Measurements from ENCODE around the gene ERFL.
"Not testable (repeated sequence)": the region's sequence is repeated elsewhere in the genome, so short reads cannot be mapped to it uniquely, and the experiment has no call there.

The ERFL gene

DNA sequence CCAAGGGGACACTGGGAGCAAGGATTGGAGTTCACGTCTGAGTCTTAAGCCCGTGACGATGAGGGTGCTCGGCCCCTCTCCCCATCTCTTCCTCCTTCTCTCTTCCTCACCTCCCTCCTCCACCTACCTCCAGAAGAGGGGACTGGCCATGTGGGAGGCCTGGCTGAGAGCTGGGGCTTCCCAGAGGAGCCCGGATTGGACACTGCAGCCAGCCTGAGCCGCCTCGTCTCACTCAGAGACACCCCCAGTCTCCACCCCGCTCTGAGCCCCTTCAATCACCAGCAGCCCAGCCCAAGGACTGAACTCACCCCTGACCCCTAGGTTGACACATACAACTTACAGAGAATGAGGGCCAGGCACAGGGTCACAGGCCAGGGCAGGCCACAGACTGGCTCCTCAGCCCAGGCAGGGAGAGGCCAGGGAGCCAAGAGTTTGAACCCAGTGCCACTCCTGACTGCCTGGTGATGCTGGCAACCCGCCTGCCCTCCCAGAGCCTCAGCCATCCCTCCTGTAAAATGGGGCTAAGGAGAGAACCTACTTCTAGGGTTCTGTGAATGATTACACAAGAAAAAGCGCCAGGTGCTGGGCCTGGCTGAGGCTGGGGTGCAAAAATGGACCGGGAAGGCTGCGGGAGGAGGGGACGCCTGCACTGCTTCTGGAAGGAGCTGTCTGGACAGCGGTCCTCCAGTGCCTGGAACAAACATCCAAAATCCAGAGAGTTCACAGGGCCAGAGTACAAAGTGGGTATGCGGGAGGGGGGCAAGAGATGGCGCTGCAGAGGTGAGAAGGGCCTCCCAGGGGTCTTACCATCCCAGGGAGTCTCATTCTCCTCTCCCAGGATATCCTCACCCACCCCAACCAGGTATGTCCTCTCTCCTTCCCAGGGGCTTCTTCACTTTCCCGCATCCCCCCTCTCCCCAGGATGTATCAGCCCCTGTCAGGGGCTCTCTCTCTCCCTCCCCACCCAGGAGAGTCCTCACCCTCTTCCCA lies 50.0 kb downstream of the ERFL start:
- no peak for DNase-seq (ENCODE audit: low read depth in 2 of 2)

DNA sequence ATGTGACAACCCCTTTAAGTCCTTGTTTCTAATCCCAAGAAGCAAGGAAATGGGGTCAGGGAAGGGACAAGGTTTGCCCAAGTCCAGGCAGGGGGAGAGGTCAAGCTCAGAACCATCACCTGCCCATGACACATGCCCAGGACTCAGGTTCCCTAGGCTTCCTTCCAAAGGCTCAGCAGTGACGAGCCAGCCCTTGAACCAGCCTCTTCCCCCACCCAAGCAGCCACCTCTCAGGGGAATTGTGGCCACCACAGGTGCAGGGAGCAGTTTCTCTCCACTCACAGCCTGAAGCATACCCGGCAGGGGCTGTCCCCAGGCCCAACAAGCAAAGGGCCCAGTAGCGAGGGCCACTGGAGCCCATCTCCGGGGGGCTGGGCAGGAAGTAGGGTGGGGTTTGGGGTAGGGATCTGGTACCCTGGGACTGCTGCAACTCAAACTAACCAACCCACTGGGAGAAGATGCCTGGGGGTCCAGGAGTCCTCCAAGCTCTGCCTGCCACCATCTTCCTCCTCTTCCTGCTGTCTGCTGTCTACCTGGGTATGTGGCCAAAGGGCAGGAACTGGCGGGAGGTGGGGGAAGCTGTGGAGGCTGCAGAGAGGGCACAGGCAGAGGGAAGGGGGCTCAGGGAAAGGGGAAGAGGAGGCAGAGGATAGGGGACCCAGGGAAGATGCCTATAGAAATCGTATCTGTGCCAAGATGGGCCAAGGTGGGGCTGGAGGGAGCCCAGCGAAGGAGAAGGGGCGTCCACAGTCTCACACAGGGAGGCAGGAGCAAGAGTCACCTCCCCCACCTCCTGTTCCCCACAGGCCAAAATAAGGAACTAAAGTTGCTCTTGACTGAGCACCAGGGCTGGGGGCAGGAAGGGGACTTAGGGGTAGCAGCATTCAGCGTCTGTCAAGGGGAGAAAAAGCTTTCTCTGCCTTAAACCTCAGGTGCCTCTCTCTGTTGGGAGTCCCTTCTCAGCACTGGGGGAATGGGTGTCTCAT lies 51.1 kb downstream of the ERFL start, which contains the start of gene CD79A:
CD79A (plus strand) TSS at position 433 of the 986 bp plus-strand sequence; CDS start at position 459, 26 bp downstream.
- DNase-seq (ENCODE audit: low read depth in 2 of 2), result no peak

DNA sequence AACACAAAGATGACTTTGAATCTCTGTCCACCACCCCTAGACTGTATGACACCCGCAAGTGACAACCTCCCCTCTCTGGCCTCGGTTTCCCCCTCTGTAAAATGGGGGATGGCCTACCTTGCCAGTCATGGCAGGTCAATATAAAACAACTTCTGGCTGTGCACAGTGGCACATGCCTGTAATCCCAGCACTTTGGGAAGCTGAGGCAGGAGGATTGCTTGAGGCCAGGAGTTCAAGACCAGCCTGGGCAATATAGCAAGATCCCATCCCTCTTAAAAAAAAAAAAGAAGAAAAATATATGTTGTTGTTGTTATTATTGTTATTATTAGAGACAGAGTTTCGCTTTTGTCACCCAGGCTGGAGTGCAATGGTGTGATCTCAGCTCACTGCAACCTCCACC lies 52.3 kb downstream of the ERFL start:
- DNase-seq (ENCODE audit: low read depth in 2 of 2), result not testable (repeated sequence)

DNA sequence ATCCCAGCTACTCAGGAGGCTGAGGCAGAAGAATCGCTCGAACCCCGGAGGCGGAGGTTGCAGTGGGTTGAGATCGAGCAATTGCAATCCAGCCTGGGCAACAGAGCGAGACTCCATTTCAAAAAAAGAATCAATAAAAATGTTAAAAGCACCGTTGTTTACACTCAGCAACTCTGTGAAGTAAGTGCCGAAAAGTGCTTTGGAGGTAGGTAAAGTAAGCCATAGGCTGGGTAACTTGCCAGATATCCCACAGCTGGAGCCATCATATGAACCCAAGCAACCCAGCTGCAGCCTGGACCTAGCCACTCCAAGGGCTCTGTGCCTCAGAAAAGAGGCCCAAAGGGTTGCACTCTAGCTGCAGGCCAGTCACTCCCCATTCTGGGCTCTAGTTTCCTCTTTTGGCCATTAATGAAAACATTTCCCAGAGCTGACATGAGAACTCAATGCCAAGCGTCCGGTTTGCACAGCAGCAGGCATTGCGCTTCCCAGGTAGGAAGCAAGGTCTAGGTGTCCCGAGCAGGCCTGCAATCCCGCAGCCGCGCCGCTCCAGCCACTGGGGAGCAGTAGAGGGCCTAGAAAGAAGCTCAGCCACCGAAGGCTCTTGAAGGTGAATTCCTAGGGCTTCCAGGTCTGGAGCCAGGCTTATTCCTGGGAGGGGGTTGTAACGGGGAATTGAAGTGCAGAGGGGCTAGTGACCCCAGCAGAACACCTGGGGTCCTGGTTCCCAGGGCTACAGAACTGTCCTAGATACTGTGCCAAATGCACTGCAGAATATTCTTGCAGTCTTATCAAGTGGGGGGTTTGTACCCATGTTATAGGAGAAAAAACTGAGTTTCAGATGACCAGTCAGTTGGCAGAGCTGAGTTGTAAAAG lies 55.2 kb downstream of the ERFL start:
- no peak for DNase-seq (ENCODE audit: low read depth in 2 of 2)

DNA sequence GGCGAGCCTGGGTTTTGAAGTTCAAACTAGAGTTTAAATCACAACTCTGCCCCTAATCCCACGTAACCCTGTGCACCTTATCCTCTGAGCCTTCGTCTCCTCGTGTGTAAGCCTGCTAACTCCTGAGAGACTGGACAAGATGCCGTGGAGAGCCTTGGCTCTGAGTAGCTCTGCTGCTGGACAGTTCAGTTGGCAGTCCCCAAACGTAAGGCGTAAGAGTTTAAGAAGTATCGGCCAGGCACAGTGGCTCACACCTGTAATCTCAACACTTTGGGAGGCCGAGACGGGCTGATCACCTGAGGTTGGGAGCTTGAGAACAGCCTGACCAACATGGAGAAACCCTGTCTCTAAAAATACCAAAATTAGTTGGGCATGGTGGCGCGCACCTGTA lies 55.9 kb downstream of the ERFL start:
- no peak for DNase-seq (ENCODE audit: low read depth in 2 of 2)

DNA sequence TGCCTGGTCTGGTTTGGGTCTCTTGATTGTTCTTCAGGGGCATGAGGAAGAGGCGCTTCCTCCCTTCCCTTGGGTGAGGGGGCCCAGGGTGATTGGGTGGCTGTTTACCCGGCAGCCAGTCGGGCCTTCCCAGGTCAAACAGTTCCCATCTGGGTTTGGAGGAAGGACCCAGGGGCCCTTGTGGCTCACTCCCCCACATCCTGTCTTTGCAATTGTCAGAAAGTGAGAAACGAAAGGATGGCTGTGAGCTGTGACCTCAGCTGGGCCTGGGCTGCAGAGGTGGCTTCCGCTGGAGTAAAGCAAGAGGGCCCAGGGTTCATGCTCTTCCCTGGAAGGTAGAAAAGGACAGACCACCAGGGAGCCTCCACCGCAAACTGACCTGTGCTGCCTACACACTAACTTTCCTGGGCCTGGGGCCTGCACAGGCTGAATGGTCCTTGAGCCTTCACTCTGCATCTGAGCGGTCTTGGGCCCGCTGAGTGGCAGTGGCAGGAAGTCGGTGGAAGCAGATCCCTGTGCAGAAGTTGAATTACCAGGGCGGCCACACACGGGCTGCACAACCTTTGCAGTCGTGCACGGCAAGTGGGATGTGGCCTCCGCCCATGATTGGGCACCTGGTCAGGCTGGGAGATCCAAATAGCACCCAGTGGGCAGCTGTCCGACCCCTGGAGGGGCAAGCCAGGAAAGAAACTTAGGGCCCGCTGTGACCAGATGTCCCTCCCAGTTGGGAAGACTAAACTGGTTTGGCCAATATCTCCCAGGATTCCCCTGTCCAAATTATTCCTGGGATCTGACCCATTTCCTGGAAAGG lies 56.5 kb downstream of the ERFL start:
- peak in 1 of 2 experiments; percentile 63 for DNase-seq (ENCODE audit: low read depth in 2 of 2)

DNA sequence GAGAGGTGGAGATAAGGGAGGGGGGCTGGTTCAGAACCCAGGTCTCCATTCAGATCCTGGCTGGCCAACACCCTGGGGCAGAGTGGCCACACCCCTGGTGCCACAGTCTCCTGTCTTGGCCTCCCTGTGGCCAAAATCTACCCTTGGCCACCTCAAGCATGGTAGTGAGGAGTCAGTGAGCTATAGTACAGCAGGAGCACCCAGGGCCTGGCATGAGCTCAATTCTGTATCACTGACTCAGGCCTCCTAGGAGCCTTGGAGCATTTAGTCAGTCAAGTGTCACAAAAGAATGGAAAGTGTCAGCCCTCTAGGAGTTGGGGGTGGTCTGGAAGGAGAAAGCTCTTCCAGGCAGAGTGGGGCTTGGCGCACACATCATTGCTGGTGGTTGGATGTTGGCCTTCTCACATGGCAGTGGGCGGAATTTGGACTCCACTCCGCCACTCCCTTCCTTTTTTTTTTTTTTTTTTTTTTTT lies 57.8 kb downstream of the ERFL start:
- DNase-seq (ENCODE audit: low read depth in 2 of 2), result no peak

DNA sequence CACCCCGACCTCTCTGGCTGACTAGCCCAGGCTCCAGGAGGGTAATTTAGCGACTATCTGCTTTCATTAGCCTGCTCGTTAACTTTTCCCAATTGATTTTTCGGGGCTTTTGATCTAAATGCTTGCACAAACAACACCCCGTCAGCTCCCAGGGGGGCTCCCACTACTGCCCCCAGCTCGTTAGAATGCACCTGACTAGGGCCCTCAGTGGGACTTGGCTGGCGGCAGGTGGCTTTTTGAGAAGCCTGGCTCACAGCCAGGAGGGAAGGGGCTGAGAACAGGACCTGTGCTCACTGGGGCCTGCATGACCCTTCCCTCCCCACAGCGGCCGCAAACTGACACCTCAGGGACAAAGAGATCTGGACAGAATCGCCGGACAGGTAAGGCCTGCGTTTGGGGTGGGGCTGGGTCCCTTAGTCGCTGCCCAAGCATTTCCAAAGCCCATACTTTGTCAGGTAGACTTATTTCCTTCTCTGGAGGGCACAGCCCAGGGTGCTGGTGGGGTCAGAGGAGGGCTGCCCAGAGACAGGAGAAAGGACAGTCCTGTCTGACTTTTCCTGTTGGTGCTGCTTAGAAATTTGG lies 58.8 kb downstream of the ERFL start:
- DNase-seq (ENCODE audit: low read depth in 2 of 2), result no peak

DNA sequence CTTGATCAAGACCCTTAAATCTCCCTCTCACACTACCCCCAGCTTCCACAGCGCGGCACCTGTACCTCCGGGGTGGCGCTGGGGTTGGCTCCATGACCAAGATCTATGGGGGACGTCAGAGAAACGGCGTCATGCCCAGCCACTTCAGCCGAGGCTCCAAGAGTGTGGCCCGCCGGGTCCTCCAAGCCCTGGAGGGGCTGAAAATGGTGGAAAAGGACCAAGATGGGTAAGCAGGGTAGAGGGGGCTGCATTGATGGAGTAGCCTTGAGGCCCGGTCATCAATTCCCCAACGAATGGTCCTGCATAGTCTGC lies 59.3 kb downstream of the ERFL start:
- DNase-seq (ENCODE audit: low read depth in 2 of 2), result no peak

DNA sequence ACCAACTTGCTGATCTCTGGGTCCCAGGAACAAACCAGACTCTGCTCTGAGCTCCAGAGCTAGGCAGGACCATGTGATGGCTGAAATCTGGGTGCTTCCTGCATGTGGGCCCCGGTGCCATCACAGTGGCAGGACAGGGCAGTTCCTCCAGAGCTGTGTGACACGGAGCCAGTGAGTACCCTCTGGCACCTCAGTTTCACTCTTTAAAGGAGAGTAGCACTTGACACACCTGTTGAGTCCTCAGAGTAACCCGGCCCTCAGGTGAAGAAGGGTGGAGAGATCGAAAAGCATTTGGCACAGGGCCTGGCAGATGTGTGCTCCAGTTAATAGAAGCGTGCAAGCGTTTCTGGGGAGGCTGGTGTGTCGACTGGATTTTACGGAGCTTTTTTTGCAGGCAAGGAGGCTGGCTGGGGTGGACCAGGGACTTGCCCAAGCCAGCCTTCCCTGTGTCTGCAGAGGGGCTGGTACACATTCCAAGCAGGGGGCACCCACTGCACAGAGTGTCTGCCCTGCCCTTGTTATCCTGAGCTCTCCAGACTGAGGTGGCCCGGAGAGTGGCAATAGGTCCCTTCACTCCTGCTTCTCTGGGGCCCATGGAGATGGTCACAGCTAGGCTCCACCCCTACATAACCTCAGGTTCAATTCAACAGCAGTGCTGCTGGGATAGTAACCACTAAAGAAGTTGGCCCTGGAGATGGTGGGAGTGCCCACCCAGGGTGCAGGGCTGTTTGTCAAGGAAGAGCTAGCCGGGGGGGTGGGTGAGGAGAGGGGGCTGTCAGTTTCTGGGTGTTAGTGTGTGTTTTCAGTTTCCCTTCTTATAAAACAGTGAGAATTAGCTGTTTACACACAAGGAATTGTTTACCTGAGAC lies 59.9 kb downstream of the ERFL start:
- DNase-seq (ENCODE audit: low read depth in 2 of 2), result no peak

DNA sequence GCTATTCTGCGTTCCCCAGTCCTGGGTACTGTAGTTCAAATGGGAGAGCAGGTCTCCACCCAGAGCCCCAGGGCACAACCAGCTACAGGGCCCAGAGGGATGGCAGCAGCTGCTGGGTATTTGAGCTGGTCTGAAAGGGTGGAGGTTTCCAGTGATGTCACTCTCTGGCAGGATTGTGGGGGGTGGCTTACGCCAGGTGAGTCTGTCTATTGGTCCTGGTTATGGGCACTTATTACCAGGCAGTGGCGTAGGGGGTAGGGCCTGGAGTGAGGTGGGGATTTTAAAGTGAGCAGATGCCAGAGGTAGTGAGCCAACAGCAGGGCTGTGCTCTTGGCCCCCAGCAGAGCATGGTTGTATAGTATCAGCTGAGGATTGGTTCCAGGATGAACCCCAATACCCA lies 62.0 kb downstream of the ERFL start:
- no peak for DNase-seq (ENCODE audit: low read depth in 2 of 2)

DNA sequence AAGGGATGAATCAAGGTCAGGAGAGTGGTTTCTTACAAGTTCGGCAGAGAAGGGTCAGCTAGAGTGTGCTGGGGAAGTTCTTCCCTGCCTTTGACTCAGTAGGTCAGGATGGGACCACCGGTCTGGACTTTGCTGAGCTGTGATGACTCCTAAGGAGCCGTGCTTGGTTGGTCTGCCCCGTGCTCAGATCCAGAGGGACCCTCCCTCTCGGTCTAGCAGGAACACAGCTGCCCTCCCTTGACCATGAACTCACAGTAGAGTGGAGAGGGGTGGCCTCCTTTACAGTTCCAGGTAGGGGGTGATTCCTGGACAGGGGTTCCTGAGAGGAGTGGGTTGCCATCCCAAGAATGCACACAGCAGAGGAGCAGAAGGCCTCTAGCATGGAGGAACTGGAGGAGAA lies 63.9 kb downstream of the ERFL start:
- DNase-seq (ENCODE audit: low read depth in 2 of 2), result no peak

DNA sequence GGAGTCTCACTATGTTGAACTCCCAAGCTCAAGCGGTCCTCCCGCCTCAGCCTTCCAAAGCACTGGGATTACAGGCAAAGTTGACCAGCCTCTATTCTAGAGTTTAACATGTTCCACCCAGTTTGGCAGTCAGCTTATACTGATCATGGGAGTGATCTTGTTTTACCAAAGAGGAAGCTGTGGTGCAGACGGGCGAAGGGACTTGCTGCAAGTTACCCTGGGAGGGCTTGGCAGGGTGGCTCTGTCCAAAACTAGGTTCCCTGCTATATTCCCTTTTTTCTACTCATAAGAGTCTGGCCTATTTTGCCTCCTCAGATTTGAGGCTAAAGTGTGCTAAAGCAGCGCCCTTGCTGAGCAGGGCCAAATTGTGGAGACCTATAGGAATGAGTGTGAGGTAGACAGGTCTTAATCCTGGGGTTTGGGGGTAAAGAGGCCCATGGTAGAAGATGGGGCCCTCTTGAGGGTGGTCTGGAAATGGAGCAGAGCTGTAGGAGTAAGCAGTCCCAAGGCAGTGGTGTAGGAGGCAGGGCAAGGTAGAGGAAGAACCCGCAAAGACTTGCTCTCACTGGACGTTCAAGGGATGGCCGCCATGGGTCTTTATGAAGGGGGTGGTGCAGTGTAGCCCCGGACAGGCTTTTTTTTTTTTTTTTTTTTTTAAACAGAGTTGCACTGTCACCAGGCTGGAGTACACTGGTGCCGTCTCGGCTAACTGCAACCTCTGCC lies 64.9 kb downstream of the ERFL start:
- no peak for DNase-seq (ENCODE audit: low read depth in 2 of 2)

DNA sequence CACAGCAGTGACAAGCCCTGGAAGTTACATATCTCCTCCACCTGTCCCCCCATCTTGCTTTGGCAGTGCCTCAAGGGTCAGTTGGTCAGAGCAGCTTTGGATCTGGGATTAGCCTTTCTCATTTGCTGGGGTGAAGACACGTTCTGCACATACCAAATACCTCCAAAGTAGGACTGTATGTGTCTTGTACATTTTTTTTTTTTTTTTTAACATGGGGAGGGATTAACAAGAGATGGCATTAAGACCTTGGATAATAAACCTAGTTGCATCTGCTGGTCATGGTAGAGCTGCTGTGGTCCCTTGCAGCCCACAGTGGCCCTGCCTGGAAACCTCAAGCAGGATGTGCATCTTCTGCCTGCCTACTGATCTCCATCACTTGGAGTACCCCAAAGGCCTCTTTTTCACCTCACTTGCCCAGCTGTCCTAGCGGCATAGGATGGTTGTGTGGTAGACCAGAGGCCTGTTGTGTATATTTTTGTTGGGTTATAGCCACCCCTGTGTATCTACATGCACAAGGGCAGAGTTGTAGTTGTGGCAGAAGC lies 65.7 kb downstream of the ERFL start:
- DNase-seq (ENCODE audit: low read depth in 2 of 2), result no peak

DNA sequence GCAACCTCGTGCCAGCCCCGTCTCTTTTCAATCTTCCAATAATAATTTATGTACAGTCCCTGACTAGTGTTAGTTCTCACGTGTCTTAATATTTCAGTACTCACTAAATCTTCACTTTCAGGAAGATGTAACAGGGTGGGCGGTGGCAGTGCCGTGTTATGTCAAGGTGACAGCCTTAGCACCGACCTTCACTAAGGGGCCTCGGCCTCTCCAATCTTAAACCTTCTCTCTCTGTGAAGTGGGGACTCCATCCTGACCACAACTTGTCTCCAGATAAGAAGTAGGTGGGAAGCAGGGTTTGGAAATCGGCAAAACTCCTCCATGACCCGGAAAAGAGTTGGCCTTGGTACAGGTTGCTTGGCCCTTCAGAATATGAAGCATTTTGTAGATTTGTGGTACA lies 66.4 kb downstream of the ERFL start:
- DNase-seq (ENCODE audit: low read depth in 2 of 2), result no peak

DNA sequence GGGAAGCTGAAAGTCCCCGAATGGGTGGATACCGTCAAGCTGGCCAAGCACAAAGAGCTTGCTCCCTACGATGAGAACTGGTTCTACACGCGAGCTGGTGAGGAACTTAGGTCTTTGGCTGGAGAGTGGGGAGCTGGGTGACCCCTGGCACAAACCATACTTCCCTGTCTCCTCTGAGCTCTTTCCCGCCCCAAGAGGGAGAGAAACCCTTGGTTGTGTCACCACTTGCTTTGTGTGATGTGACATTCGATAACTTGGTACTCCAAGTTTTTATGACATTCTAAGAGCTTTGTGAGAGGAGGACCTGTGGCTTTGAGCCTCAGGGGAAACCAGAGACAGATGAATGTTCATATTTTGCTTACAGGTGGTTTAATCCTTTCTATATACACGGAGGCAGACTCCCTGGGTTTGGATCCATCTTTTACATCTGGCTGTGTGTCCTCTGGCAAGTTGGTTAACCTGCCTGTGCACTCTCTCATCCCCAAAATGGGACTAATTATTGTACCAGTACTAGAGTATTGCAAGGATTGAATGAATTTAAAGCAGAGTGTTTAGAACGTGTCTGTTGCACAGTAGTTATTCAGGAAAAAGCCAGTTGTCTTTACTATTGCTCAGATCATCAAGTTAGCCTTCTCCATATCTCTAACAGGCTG lies 67.0 kb downstream of the ERFL start:
- DNase-seq (ENCODE audit: low read depth in 2 of 2), result no peak

DNA sequence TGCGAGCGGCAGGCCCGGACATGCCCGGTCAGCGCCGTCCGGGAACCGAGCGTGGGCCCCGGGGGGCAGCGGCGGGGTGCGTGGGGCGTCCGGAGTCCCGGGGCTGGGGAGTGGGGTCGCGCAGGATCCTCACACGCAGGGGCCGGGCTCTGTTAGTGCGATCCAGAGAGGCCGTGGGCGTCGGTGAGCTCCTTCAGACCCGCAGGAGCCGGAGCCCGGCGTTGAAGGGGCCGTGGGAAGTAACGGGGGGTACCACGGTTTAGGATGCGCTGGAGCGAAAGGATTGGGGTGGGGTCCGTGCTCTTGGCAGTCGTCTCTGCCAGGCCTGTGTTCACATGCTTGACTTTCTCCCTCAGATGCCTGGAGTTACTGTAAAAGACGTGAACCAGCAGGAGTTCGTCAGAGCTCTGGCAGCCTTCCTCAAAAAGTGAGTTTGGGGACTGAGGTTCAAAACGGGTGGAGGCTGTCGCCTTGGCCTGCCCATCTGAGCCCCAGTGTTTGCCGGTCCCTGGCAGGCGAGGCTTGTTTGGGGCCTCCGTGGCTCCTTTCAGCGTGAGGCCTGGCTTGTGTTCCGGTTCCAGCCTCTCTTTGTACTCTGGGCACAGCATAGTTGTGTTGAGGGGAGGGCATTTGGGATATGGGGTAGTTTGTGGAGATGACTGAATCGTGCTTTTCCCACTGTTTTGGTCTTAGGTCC lies 67.7 kb downstream of the ERFL start:
- DNase-seq (ENCODE audit: low read depth in 2 of 2), result no peak
